Omental fat pad (tissue), 4 donors: ENCODE results near the gene ADAMTS6. TPM values are rescaled to one million over a fixed set of nuclear protein-coding genes. Genes with fewer than 3 reads are reported as not detected.

Experiments used
- ATAC-seq: fragments of 150-250 bp; one replicate; pipeline ENCODE4 v1.9.1; 2016; ENCODE audit warnings: mild to moderate bottlenecking, moderate library complexity; ENCODE audit not compliant: low FRiP score
- DNase-seq: peaks from one replicate; pipeline ENCODE4 v3.0.0-alpha.2; 2019; ENCODE audit warnings: low spot score
- CTCF ChIP-seq, 3 donors: fragments of 450-650 bp; IDR thresholded peaks; one replicate each; pipeline ENCODE4 v1.5.1; 2016 to 2017; ENCODE audit warnings: antibody characterized with exemption in 3 of 3, mild to moderate bottlenecking in 3 of 3, moderate library complexity in 2 of 3
- total RNA-seq, 4 donors: library from RNA; depleted of rRNA; stranded (reverse); fragments of >200 nt; gene quantifications; one replicate each; pipeline ENCODE4 v1.1.0, GENCODE V29; 2016

Gene ADAMTS6
- total RNA-seq, 4 donors from 2014 or later = 1.8 to 8.0 (median 3.0) TPM

GRCh38 chr5:65173130-65173525 lies 308.6 kb downstream of the ADAMTS6 start:
- ATAC-seq (no peak), DNase-seq (no peak)
- no peak for TF ChIP-seq CTCF (IDR thresholded peaks at IDR 0.05)

GRCh38 chr5:65172486-65173129 lies 309.1 kb downstream of the ADAMTS6 start:
- no peak for ATAC-seq
- no peak for TF ChIP-seq CTCF (IDR thresholded peaks at IDR 0.05)
- DNase-seq = no peak

GRCh38 chr5:65171645-65172044 lies 310.1 kb downstream of the ADAMTS6 start:
- DNase-seq (no peak), ATAC-seq (no peak)
- TF ChIP-seq CTCF (IDR thresholded peaks at IDR 0.05) = no peak

GRCh38 chr5:65163698-65164097 lies 318.0 kb downstream of the ADAMTS6 start:
- DNase-seq (no peak), ATAC-seq (no peak)
- TF ChIP-seq CTCF (IDR thresholded peaks at IDR 0.05) = no peak

GRCh38 chr5:65161655-65162054 lies 320.1 kb downstream of the ADAMTS6 start:
- no peak for TF ChIP-seq CTCF (IDR thresholded peaks at IDR 0.05)
- ATAC-seq (no peak), DNase-seq (no peak)

GRCh38 chr5:65157906-65158603 lies 323.7 kb downstream of the ADAMTS6 start:
- DNase-seq (no peak), ATAC-seq (no peak)
- no peak for TF ChIP-seq CTCF (IDR thresholded peaks at IDR 0.05)

GRCh38 chr5:65156933-65157332 lies 324.8 kb downstream of the ADAMTS6 start:
- DNase-seq (no peak), ATAC-seq (no peak)
- no peak for TF ChIP-seq CTCF (IDR thresholded peaks at IDR 0.05)
